ENCODE results near the gene IPO13. TPM values are rescaled to one million over a fixed set of nuclear protein-coding genes. Genes with fewer than 3 reads are reported as not detected.

IPO13 gene
- polyA plus RNA-seq, 3 donors = 10.1 to 20.4 (median 10.6) TPM

DNA sequence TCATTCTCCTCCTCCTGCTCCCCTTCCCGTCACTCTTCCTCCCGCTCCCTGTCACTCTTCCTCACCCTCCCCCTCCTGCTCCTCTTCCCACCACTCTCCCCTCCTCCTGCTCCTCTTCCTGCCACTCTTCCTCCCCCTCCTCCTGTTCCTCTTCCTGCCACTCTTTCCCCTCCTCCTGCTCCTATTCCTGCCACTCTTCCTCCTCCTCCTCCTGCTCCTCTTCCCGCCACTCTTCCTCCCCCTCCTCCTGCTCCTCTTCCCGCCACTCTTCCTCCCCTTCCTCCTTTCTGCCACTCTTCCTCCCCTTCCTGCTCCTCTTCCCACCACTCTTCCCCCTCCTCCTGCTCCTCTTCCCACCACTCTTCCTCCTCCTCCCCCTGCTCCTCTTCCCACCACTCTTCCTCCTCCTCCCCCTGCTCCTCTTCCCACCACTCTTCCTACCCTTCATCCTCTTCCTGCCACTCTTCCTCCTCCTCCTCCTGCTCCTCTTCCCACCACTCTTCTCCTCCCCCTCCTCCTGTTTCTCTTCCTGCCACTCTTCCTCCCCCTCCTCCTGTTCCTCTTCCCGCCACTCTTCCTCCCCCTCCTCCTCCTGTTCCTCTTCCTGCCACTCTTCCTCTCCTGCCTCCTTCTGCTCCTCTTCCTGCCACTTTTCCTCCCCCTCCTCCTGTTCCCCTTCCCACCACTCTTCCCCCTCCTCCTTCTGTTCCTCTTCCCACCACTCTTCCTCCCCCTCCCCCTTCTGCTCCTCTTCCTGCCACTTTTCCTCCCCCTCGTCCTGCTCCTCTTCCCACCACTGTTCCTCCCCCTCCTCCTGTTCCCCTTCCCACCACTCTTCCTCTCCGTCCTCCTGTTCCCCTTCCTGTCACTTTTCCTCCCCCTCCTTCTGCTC is 41.8 kb upstream of the IPO13 start:
- H3K4me1 ChIP-seq (ENCODE audit: control insufficient read depth in 1 of 2, insufficient read depth in 2 of 2, low read length in 2 of 2) = no peaks in the 10 kb centered on the region
- no peak overlapping the region for H3K4me3 ChIP-seq (replicated peaks in 1 of 3; ENCODE audit: low read depth in 2 of 3, low read length in 3 of 3)
- Mint-ChIP-seq H3K36me3 (peaks cover 31 to 36% of the 10 kb centered on the region in 2 donors), H3K4me1 (no peaks in the 10 kb centered on the region), H3K27me3 (ENCODE audit: low read depth in 3 of 3) (peaks cover 0 to 2% (median 1%) of the 10 kb centered on the region in 3 donors), H3K9me3 (peaks cover 0 to 8% (median 2%) of the 10 kb centered on the region in 7 donors), H3K4me3 (no peak overlapping the region), H3K27ac (no peak overlapping the region)
- no peaks in the 10 kb centered on the region for H3K79me2 ChIP-seq (ENCODE audit: insufficient read depth, low read length)
- H4K20me1 ChIP-seq (ENCODE audit: insufficient read depth, low read length) = no peaks in the 10 kb centered on the region
- H3K36me3 ChIP-seq (replicated peaks in 1 of 2; ENCODE audit: control insufficient read depth in 1 of 2, insufficient read depth in 2 of 2, low read length in 2 of 2) = peaks cover 6 to 16% of the 10 kb centered on the region in 2 donors
- TF ChIP-seq, protein P1, sequence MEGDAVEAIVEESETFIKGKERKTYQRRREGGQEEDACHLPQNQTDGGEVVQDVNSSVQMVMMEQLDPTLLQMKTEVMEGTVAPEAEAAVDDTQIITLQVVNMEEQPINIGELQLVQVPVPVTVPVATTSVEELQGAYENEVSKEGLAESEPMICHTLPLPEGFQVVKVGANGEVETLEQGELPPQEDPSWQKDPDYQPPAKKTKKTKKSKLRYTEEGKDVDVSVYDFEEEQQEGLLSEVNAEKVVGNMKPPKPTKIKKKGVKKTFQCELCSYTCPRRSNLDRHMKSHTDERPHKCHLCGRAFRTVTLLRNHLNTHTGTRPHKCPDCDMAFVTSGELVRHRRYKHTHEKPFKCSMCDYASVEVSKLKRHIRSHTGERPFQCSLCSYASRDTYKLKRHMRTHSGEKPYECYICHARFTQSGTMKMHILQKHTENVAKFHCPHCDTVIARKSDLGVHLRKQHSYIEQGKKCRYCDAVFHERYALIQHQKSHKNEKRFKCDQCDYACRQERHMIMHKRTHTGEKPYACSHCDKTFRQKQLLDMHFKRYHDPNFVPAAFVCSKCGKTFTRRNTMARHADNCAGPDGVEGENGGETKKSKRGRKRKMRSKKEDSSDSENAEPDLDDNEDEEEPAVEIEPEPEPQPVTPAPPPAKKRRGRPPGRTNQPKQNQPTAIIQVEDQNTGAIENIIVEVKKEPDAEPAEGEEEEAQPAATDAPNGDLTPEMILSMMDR (IDR thresholded peaks at IDR 0.05) = no peak
- DNase-seq = no peak
- H3K27ac ChIP-seq (ENCODE audit: low read depth in 1 of 2, low read length in 2 of 2) = no peak overlapping the region
- 52% methylated on average over 5 of the region's 7 CpGs for WGBS (ENCODE audit: insufficient coverage)
- H3K27me3 ChIP-seq (ENCODE audit: control insufficient read depth in 2 of 2, insufficient read depth in 2 of 2, low read length in 2 of 2) = no peaks in the 10 kb centered on the region
- intact Hi-C loops (cut with micrococcal nuclease) = no loop called here
- H3K9ac ChIP-seq (ENCODE audit: insufficient read depth, low read length, poor library complexity, severe bottlenecking) = no peak overlapping the region
- no peaks in the 10 kb centered on the region for H3K9me3 ChIP-seq (replicated peaks in 1 of 2; ENCODE audit: control insufficient read depth in 1 of 2, insufficient read depth in 1 of 2, low read length in 2 of 2)
- no peak overlapping the region for H2AFZ ChIP-seq (ENCODE audit: insufficient read depth, low read depth, low read length, poor library complexity, severe bottlenecking)
- H3K4me2 ChIP-seq (replicated peaks; ENCODE audit: extremely low read depth, low read length, poor library complexity, severe bottlenecking) = no peak overlapping the region

DNA sequence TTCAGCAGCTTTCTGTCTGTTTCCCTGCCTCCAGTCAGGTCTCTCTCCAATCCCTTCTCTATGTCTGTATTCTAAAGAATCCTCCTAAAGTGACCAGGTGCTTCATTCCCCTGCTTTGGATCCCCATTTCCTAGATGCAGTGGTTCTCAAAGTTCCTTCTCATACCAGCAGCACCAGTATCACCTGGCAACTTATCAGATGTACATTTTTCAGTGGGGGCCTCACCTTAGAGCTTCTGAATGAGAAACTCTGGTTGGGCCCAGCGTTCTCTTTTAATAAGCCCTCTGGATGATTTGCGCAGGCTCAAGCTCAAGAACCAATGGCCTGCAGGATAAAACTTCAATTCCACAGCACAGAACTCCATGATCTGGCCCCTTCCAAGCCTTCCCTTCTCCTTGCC is 38.5 kb upstream of the IPO13 start:
- Mint-ChIP-seq H3K4me1 (no peaks in the 10 kb centered on the region), H3K9me3 (peaks cover 0 to 8% (median 2%) of the 10 kb centered on the region in 7 donors), H3K36me3 (peaks cover 19 to 25% of the 10 kb centered on the region in 2 donors), H3K4me3 (no peak overlapping the region), H3K27me3 (ENCODE audit: low read depth in 3 of 3) (peaks cover 0 to 3% (median 2%) of the 10 kb centered on the region in 3 donors), H3K27ac (peak overlapping the region in 4 of 7 donors; percentile 16 to 50 (median 44))
- H3K79me2 ChIP-seq (ENCODE audit: insufficient read depth, low read length) = no peaks in the 10 kb centered on the region
- no peaks in the 10 kb centered on the region for H4K20me1 ChIP-seq (ENCODE audit: insufficient read depth, low read length)
- TF ChIP-seq, protein P1 (IDR thresholded peaks at IDR 0.05) = no peak
- no peak overlapping the region for H3K4me3 ChIP-seq (replicated peaks in 1 of 3; ENCODE audit: low read depth in 2 of 3, low read length in 3 of 3)
- 94% methylated on average over 2 of the region's 2 CpGs for WGBS (ENCODE audit: insufficient coverage)
- no peaks in the 10 kb centered on the region for H3K4me1 ChIP-seq (ENCODE audit: control insufficient read depth in 1 of 2, insufficient read depth in 2 of 2, low read length in 2 of 2)
- H3K4me2 ChIP-seq (replicated peaks; ENCODE audit: extremely low read depth, low read length, poor library complexity, severe bottlenecking) = no peak overlapping the region
- H2AFZ ChIP-seq (ENCODE audit: insufficient read depth, low read depth, low read length, poor library complexity, severe bottlenecking) = no peak overlapping the region
- no peaks in the 10 kb centered on the region for H3K27me3 ChIP-seq (ENCODE audit: control insufficient read depth in 2 of 2, insufficient read depth in 2 of 2, low read length in 2 of 2)
- H3K9ac ChIP-seq (ENCODE audit: insufficient read depth, low read length, poor library complexity, severe bottlenecking) = no peak overlapping the region
- H3K9me3 ChIP-seq (replicated peaks in 1 of 2; ENCODE audit: control insufficient read depth in 1 of 2, insufficient read depth in 1 of 2, low read length in 2 of 2) = no peaks in the 10 kb centered on the region
- H3K27ac ChIP-seq (ENCODE audit: low read depth in 1 of 2, low read length in 2 of 2) = no peak overlapping the region
- H3K36me3 ChIP-seq (replicated peaks in 1 of 2; ENCODE audit: control insufficient read depth in 1 of 2, insufficient read depth in 2 of 2, low read length in 2 of 2) = peaks cover 7 to 16% of the 10 kb centered on the region in 2 donors
- intact Hi-C loops (cut with micrococcal nuclease) = no loop called here
- DNase-seq = no peak

Data from CD14-positive monocyte (primary cell).